Skeletal muscle cell (primary cell): ENCODE results near the gene USP12.
"Not testable (repeated sequence)": the region's sequence is repeated elsewhere in the genome, so short reads cannot be mapped to it uniquely, and the experiment has no call there.

Experiments
- DNase-seq: peaks from one replicate; pipeline ENCODE4 v3.0.0-alpha.2; 2010; ENCODE audit warnings: low read depth
- H3K4me3 ChIP-seq: 2 replicates; pipeline ENCODE4 v1.5.1; 2011; ENCODE audit warnings: low read depth, mild to moderate bottlenecking, control low read depth, low read length, moderate library complexity

USP12 gene

GRCh38 chr13:27128825-27129627 is 42.6 kb downstream of the USP12 start:
- DNase-seq: no peak
- no peak overlapping the region for H3K4me3 ChIP-seq

DNA sequence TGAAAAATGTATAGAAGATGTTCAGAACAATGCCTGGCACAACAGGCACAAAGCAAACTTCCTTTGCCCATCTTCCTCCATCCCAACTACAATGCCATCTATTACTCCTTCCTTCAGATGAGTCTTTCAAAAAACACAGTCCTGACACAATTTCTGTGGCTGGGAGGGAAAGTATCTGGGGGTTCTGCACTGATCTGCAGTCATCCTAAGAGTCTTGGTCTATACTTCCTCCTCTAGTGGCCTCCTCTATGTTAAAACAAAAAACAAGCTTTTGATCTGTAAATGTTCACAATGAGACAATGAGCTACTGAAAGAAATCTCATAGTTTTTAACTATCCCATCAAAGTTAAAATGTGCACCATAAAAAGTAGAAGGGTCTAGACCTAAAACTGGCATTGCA is 44.8 kb downstream of the USP12 start:
- H3K4me3 ChIP-seq: no peak overlapping the region
- no peak for DNase-seq

GRCh38 chr13:27125357-27126282 is 46.0 kb downstream of the USP12 start:
- no peak for DNase-seq
- no peak overlapping the region for H3K4me3 ChIP-seq

GRCh38 chr13:27124571-27124970 is 47.0 kb downstream of the USP12 start:
- DNase-seq: no peak
- no peak overlapping the region for H3K4me3 ChIP-seq

DNA sequence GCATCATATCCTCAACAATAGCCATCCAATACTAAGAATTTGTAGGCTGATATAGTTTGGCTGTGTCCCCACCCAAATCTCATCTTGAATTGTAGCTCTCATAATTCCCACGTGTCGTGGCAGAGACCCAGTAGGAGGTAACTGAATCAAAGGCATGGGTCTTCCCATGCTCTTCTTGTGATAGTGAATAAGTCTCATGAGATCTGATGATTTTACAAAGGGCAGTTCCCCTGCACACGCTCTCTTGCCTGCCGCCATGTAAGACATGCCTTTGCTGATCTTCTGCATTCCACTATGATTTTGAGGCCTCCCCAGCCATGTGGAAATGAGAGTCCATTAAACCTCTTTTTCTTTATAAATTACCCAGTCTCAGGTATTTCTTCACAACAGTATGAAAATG is 48.2 kb downstream of the USP12 start:
- H3K4me3 ChIP-seq, DNase-seq: not testable (repeated sequence)

DNA sequence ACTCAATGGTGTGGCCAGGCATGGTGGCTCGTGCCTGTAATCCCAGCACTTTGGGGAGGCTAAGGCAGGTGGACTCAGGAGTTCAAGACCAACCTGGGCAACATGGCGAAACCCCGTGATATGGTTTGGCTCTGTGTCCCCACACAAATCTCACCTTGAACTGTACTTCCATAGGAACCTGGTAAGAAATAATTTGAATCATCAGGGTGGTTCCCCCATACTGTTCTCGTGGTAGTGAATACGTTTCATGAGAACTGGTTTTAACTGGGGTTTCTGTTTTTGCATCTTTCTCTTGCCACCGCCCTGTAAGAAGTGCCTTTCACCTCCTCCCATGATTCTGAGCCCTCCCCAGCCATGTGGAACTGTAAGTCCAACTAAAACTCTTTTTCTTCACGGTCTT is 49.6 kb downstream of the USP12 start:
- no peak overlapping the region for H3K4me3 ChIP-seq
- DNase-seq: no peak

- DNase-seq: no peak
- H3K4me3 ChIP-seq: no peak overlapping the region
Measured at GRCh38 chr13:27120811-27121210, 50.8 kb downstream of the USP12 start.

DNA sequence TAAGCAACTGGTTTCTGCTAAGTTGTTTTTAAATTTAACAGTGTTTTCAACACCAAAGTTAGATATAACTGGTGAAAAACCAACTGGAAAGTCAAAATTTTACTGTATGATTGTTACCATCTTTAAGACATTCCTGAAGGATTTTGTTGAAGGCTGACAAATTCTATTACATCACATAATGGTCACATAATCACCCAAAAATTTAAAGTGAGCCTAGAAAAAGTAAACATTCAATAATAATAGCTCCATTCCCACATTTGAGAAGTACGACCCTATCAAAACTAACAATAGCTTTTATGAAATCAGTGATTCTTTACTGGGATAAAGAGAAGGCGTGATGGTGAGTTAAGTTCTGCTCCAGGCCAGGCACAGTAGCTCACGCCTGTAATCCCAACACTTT is 51.6 kb downstream of the USP12 start:
- DNase-seq: no peak

DNA sequence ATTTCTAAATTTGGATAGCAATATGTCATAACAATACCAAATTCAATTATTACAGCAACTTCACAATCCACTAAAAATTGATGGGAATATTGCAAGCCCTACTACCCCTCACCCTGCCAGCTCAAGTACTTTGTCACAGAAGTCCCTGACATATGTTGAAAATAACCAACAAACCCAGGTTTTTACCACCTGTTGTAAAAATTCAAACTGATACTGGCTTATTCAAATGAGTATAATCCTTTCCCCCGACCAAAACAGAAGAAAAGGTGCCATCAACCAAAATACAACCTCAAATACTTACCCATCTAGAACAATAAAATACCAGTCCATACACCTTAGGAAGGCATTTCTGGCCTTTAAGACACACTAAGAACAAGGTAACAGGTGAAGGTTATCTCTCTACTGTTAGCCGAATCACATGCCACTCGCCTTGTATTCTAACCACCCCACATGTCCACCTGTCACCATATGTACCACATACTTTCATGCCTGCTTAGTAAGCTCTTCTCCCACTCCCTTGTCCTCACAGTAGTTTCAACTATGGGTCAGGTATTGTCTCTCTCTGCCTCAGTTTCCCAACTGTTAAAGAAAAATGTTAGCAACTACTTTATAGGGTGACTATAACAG is 53.1 kb downstream of the USP12 start:
- DNase-seq: no peak
- no peak overlapping the region for H3K4me3 ChIP-seq

More for the DNA sequence above, 51.6 kb downstream of the USP12 start:
- H3K4me3 ChIP-seq: no peak overlapping the region

DNA sequence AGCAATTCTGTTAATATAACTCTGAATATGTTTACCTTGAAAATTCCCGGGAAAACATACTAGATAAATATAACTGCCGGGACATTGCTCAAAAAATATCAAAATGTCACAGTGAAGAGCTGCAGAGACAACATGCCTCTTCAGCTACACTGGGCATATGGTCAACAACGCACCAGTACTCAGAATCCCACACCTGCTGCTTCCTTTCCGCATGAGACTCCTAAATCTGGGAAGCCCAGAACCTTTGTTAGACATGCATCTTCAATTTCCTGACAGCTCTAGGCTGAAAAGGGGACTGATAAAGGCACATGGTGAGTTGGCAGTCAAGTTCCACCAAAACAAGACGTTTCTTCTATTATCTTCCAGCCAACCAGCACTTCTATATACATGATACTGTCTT is 53.7 kb downstream of the USP12 start:
- no peak for DNase-seq
- no peak overlapping the region for H3K4me3 ChIP-seq

DNA sequence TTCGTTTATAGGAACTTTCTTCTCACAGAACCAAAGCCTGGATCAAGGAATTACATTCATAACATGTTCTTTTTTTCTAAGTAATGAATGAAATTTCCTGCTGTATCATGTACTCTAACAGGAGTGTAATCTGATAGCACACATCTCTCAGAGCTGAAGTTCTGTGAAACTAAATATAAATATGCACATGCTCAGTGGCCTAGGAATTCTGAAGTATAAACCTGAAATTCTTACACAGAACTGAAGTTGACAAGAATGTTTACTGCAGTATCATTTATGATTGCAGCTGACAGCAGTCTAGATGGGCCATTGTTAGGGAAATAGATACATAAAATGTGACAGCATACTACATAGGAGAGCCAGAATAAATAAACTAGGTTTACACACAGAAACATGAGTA is 54.5 kb downstream of the USP12 start:
- no peak overlapping the region for H3K4me3 ChIP-seq
- no peak for DNase-seq

GRCh38 chr13:27113436-27113835 is 58.2 kb downstream of the USP12 start:
- DNase-seq: no peak

GRCh38 chr13:27112006-27112405 is 59.6 kb downstream of the USP12 start:
- no peak for DNase-seq

More at GRCh38 chr13:27113436-27113835, 58.2 kb downstream of the USP12 start:
- no peak overlapping the region for H3K4me3 ChIP-seq

DNA sequence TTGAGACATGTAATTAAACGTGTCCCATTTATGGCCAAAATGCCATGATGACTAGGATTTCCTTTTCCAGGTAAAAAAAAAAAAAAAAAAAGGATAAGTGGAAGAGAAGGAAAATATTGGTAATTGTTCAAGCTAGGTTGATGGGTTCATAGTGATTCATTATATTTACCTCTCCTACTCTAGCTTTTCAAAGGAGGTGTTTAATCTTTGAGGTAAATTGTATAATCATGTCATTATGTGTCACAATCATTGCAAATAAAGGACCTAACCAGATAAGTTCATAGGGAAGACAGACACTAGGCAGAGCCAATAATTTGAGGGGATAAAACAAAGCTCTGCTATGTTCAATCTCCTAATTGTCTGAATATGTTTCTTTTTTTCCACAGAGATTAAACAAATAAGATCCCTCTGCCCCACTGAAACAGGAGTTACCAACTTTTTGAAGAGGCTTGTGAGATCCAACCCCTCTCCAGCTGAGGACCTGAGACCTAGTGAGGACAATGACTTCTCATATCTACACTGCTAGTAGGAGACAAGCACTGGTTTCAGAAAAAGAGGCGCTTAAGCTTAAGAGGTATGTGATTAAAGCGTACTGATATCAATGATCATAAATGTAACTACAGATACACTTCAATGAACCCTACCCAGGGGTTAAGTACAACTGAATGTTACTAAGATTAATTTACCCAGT is 61.4 kb downstream of the USP12 start:
- no peak for DNase-seq

More at GRCh38 chr13:27112006-27112405, 59.6 kb downstream of the USP12 start:
- H3K4me3 ChIP-seq: no peak overlapping the region

GRCh38 chr13:27106144-27106543 is 65.5 kb downstream of the USP12 start:
- H3K4me3 ChIP-seq: no peak overlapping the region
- DNase-seq: no peak

More for the DNA sequence above, 61.4 kb downstream of the USP12 start:
- H3K4me3 ChIP-seq: no peak overlapping the region

GRCh38 chr13:27104606-27105005 is 67.0 kb downstream of the USP12 start:
- DNase-seq: no peak
- no peak overlapping the region for H3K4me3 ChIP-seq

GRCh38 chr13:27101847-27102246 is 69.8 kb downstream of the USP12 start:
- H3K4me3 ChIP-seq: no peak overlapping the region
- DNase-seq: no peak

DNA sequence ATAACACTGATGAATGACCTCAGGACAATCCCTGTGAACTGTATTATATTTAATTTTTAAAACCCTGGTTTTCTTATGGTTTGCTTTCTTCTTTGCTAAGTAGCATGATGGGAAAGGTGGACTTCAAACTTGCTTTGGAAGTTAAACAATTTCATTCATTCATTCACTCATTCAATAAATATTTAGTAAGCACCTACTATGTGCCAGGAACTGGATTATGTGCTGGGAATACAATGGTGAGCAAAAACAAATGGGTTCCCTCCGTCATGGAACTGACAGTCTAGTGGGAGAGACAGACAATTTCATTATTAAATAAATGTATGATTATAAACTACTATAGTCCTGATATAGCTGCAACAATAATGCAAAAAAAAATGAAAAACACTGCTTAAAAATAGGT is 70.3 kb downstream of the USP12 start:
- no peak for DNase-seq

GRCh38 chr13:27097691-27098090 is 73.9 kb downstream of the USP12 start:
- H3K4me3 ChIP-seq: no peak overlapping the region
- DNase-seq: no peak

More for the DNA sequence above, 70.3 kb downstream of the USP12 start:
- no peak overlapping the region for H3K4me3 ChIP-seq
